Measurements from ENCODE around the gene IGSF11.

The IGSF11 gene

GRCh38 chr3:119018690-119019463 is 15.8 kb downstream of the IGSF11 start:
- no peaks in the 10 kb centered on the region for H3K36me3 Mint-ChIP-seq
- peaks cover 2% of the 10 kb centered on the region for H3K4me1 Mint-ChIP-seq
- H3K4me3 Mint-ChIP-seq: no peak overlapping the region
- no peak overlapping the region for H3K27ac Mint-ChIP-seq
- no peak for DNase-seq
- peaks cover 3% of the 10 kb centered on the region for H3K27me3 Mint-ChIP-seq
- CTCF ChIA-PET: interaction anchor here (0.9 to 1.8 kb wide), 3 partner anchors 15 to 135 kb away, joined by 3 to 5 read pairs (median 5); partner anchors contain the start of gene IGSF11
- no peaks in the 10 kb centered on the region for H3K9me3 Mint-ChIP-seq

DNA sequence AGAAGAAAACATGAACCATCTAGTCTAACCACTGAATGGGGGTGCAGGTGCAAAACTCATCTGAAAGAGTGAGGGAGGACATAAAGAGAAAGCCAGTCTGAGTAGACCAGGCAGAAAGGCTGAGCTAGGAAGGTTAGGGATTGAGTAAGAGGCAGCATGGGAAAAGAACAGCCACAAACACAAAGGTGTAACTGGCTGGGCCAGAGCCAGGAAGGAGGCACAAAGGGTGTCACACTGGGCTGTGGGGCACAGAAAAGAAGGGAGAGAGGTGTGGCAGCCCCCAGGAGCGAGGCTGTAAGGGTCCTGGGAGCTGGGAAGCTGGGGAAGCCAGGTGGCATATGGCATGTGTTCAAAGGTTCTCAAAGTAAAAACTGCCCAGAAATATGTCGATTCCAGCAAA is 18.7 kb downstream of the IGSF11 start:
- CTCF ChIA-PET: no interaction called here
- peaks cover 2% of the 10 kb centered on the region for H3K4me1 Mint-ChIP-seq
- H3K27me3 Mint-ChIP-seq: peaks cover 3% of the 10 kb centered on the region
- no peaks in the 10 kb centered on the region for H3K9me3 Mint-ChIP-seq
- H3K4me3 Mint-ChIP-seq: no peak overlapping the region
- no peaks in the 10 kb centered on the region for H3K36me3 Mint-ChIP-seq
- H3K27ac Mint-ChIP-seq: no peak overlapping the region
- DNase-seq: no peak

- DNase-seq: no peak
- CTCF ChIA-PET: interaction anchor here (1.1 kb wide), 1 partner anchor 21 kb away, joined by 4 read pairs; the partner anchor contains the start of gene IGSF11
- Mint-ChIP-seq H3K27me3 (peaks cover 3% of the 10 kb centered on the region), H3K4me3 (no peak overlapping the region), H3K4me1 (no peaks in the 10 kb centered on the region), H3K9me3 (no peaks in the 10 kb centered on the region), H3K36me3 (no peaks in the 10 kb centered on the region), H3K27ac (no peak overlapping the region)
Observed at GRCh38 chr3:119013951-119014350, 20.7 kb downstream of the IGSF11 start.

DNA sequence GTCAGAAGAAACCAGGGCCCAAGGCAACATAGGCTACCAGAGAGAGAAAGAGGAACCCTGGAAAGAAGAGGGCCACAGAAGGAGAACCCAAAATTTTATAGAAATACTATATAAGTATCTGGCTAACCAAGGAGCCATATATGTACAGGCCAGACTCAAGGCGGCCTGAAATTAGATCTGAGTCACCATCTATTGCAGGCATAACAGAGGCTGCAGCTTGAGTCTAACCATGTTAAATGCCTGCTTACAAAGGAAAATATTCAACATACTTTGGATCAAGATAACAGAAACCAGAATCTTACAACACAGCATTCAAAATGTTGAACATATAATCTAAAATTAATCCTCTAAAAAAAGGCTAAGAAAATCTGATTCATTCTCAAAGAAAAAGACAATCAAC is 23.1 kb downstream of the IGSF11 start:
- CTCF ChIA-PET: no interaction called here
- peaks cover 1% of the 10 kb centered on the region for H3K36me3 Mint-ChIP-seq
- H3K9me3 Mint-ChIP-seq: peaks cover 8% of the 10 kb centered on the region
- no peaks in the 10 kb centered on the region for H3K4me1 Mint-ChIP-seq
- peaks cover 3% of the 10 kb centered on the region for H3K27me3 Mint-ChIP-seq
- no peak for DNase-seq
- H3K4me3 Mint-ChIP-seq: no peak overlapping the region
- no peak overlapping the region for H3K27ac Mint-ChIP-seq

GRCh38 chr3:118997190-118997589 is 37.5 kb downstream of the IGSF11 start:
- Mint-ChIP-seq H3K27me3 (no peaks in the 10 kb centered on the region), H3K4me1 (no peaks in the 10 kb centered on the region), H3K36me3 (no peaks in the 10 kb centered on the region), H3K4me3 (no peak overlapping the region), H3K27ac (no peak overlapping the region), H3K9me3 (no peaks in the 10 kb centered on the region)
- no peak for DNase-seq
- CTCF ChIA-PET: no interaction called here

- no peak for DNase-seq
- no peaks in the 10 kb centered on the region for H3K36me3 Mint-ChIP-seq
- H3K4me3 Mint-ChIP-seq: no peak overlapping the region
- H3K27me3 Mint-ChIP-seq: no peaks in the 10 kb centered on the region
- CTCF ChIA-PET: no interaction called here
- H3K9me3 Mint-ChIP-seq: no peaks in the 10 kb centered on the region
- H3K27ac Mint-ChIP-seq: no peak overlapping the region
- H3K4me1 Mint-ChIP-seq: no peaks in the 10 kb centered on the region
Observed at GRCh38 chr3:118991775-118992174, 42.9 kb downstream of the IGSF11 start.

DNA sequence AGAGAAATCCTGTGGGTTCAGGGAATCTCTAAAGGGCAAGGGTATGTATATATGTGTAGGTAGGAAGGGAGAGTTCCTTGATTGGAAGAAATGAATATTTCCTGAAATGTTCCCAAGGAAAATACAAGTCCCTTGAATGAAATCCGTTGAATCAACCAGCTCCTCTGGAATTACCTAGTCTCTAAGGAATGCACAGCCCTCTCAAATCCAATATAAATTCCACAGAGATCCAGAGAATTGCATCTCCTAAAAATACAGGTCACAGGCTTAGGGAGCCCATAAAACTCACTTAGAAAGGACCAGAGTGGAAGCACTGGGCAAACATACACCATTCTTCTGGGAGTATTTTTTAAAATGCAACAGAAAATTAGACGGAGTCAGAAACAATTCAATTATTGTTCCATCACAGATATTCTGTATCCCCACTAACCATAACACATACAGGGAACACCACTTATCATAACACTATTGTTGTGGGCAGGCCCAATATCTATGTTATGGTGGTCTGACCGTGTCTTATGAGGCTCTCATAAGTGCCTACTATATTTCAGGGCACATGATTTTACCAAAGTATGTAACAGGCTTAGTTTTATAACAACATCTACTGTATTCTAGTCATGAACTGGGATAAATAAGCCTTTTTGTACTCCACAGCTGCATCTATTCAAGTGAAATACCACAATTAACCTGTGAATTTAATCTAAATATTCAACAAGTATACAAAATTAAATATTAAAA is 43.7 kb downstream of the IGSF11 start:
- CTCF ChIA-PET: interaction anchor here (1.0 kb wide), 1 partner anchor 44 kb away, joined by 3 read pairs; no protein-coding TSS in a partner anchor
- DNase-seq: no peak
- Mint-ChIP-seq H3K4me1 (no peaks in the 10 kb centered on the region), H3K9me3 (no peaks in the 10 kb centered on the region), H3K27ac (no peak overlapping the region), H3K36me3 (no peaks in the 10 kb centered on the region), H3K27me3 (no peaks in the 10 kb centered on the region), H3K4me3 (no peak overlapping the region)

- Mint-ChIP-seq H3K27ac (no peak overlapping the region), H3K4me1 (peaks cover 18% of the 10 kb centered on the region), H3K36me3 (no peaks in the 10 kb centered on the region), H3K4me3 (no peak overlapping the region), H3K9me3 (no peaks in the 10 kb centered on the region), H3K27me3 (no peaks in the 10 kb centered on the region)
- DNase-seq: no peak
- CTCF ChIA-PET: no interaction called here
Observed at GRCh38 chr3:118988198-118989130, 46.2 kb downstream of the IGSF11 start.

DNA sequence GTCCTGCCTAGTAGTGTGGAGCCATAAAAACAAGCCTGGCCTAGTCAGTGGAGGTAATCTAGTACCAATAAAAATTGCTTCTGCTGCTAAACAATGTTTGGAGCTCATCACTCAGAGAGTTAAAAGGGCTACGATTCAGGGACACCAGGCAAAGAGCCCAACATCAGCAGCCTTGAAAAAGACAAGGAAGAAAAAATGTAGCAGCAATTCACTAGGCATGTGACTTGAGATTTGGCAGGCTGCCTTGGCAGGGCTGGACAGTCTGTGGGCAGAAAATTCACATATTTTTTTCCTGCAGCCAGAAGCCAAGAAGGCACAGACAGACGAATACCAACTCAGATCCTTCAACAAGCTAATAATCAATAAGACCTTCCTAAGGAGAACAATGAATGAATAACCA is 47.2 kb downstream of the IGSF11 start:
- H3K4me3 Mint-ChIP-seq: no peak overlapping the region
- DNase-seq: no peak
- peaks cover 18% of the 10 kb centered on the region for H3K4me1 Mint-ChIP-seq
- H3K27me3 Mint-ChIP-seq: no peaks in the 10 kb centered on the region
- H3K27ac Mint-ChIP-seq: no peak overlapping the region
- no peaks in the 10 kb centered on the region for H3K36me3 Mint-ChIP-seq
- H3K9me3 Mint-ChIP-seq: no peaks in the 10 kb centered on the region
- CTCF ChIA-PET: interaction anchor here (0.7 kb wide), 1 partner anchor 47 kb away, joined by 3 read pairs; the partner anchor contains the start of gene IGSF11

DNA sequence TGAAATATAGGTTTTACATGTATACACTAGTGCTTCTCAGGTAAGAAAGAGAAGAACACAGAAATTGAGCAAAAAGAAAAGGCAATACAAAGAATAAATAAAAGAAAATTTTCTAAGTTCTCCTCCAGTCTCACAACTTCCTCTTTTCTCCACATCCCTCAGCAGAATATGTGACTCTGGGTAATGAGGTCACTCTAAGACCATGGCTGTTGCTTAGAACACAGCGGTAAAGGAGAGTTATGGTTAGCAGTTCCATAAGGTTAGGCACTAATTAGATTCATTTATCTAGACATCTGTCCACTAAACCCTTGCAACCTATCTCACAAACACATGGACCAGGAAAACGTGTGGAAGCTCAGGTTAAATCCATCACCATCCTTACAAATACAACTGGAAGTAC is 47.9 kb downstream of the IGSF11 start:
- no peaks in the 10 kb centered on the region for H3K27me3 Mint-ChIP-seq
- H3K4me3 Mint-ChIP-seq: no peak overlapping the region
- H3K4me1 Mint-ChIP-seq: peaks cover 21% of the 10 kb centered on the region
- DNase-seq: no peak
- H3K36me3 Mint-ChIP-seq: no peaks in the 10 kb centered on the region
- no peaks in the 10 kb centered on the region for H3K9me3 Mint-ChIP-seq
- H3K27ac Mint-ChIP-seq: no peak overlapping the region
- CTCF ChIA-PET: interaction anchor here (0.6 to 0.7 kb wide), 2 partner anchors 48 to 253 kb away, joined by 3 read pairs; partner anchors contain the start of gene IGSF11

- H3K27ac Mint-ChIP-seq: no peak overlapping the region
- no peak for DNase-seq
- H3K4me3 Mint-ChIP-seq: no peak overlapping the region
- no peaks in the 10 kb centered on the region for H3K27me3 Mint-ChIP-seq
- H3K4me1 Mint-ChIP-seq: peaks cover 37% of the 10 kb centered on the region
- no peaks in the 10 kb centered on the region for H3K9me3 Mint-ChIP-seq
- H3K36me3 Mint-ChIP-seq: no peaks in the 10 kb centered on the region
- CTCF ChIA-PET: interaction anchor here (0.9 kb wide), 1 partner anchor 50 kb away, joined by 3 read pairs; the partner anchor contains the start of gene IGSF11
Observed at GRCh38 chr3:118984699-118985098, 49.9 kb downstream of the IGSF11 start.

GRCh38 chr3:118981494-118982134 is 53.0 kb downstream of the IGSF11 start:
- no peaks in the 10 kb centered on the region for H3K36me3 Mint-ChIP-seq
- no peak overlapping the region for H3K27ac Mint-ChIP-seq
- H3K4me3 Mint-ChIP-seq: no peak overlapping the region
- DNase-seq: no peak
- CTCF ChIA-PET: interaction anchor here (1.0 kb wide), 1 partner anchor 54 kb away, joined by 3 read pairs; the partner anchor contains the start of gene IGSF11
- H3K4me1 Mint-ChIP-seq: peaks cover 40% of the 10 kb centered on the region
- H3K9me3 Mint-ChIP-seq: no peaks in the 10 kb centered on the region
- no peaks in the 10 kb centered on the region for H3K27me3 Mint-ChIP-seq

DNA sequence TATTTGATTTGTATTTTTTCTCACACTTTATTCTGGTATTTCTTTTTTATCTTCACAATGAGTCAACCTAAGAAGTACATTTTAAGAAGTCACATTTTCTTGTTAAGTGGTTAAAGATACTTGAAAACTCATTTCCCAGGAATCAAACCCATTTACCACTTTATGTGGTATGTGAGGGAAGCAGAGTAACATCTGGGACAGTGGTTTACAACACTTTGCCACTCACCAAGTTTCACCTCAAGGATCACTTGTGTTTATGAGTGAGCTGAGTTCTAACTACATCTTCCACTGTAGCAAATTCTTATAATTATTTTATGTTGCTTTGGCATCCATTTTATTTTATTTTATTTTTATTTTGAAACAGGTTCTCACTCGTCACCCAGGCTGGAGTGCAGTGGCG is 53.8 kb downstream of the IGSF11 start:
- Mint-ChIP-seq H3K4me3 (no peak overlapping the region), H3K27me3 (no peaks in the 10 kb centered on the region), H3K4me1 (peaks cover 40% of the 10 kb centered on the region), H3K9me3 (no peaks in the 10 kb centered on the region), H3K36me3 (no peaks in the 10 kb centered on the region), H3K27ac (no peak overlapping the region)
- CTCF ChIA-PET: interaction anchor here (1.0 kb wide), 1 partner anchor 54 kb away, joined by 3 read pairs; the partner anchor contains the start of gene IGSF11
- DNase-seq: no peak
